ENCODE data around the gene KCNK3. TPM values are rescaled to one million over a fixed set of nuclear protein-coding genes. Genes with fewer than 3 reads are reported as not detected.
"Not testable (repeated sequence)": the region's sequence is repeated elsewhere in the genome, so short reads cannot be mapped to it uniquely, and the experiment has no call there.

The KCNK3 gene
- total RNA-seq, 1 donor from 2014 or later: not detected

GRCh38 chr2:26738481-26738880 is 46.0 kb downstream of the KCNK3 start:
- Mint-ChIP-seq H3K27ac (no peak overlapping the region), H3K9me3 (no peaks in the 10 kb centered on the region), H3K4me3 (no peak overlapping the region), H3K27me3 (ENCODE audit: insufficient read depth) (peaks cover 5% of the 10 kb centered on the region), H3K36me3 (ENCODE audit: low read depth) (no peaks in the 10 kb centered on the region), H3K4me1 (ENCODE audit: low read depth) (no peaks in the 10 kb centered on the region)
- DNase-seq (ENCODE audit: low spot score): no peak
- intact Hi-C loops (cut with micrococcal nuclease): no loop called here

GRCh38 chr2:26739514-26739913 is 47.0 kb downstream of the KCNK3 start:
- intact Hi-C loops (cut with micrococcal nuclease): no loop called here
- Mint-ChIP-seq H3K4me3 (no peak overlapping the region), H3K4me1 (ENCODE audit: low read depth) (no peaks in the 10 kb centered on the region), H3K9me3 (no peaks in the 10 kb centered on the region), H3K36me3 (ENCODE audit: low read depth) (no peaks in the 10 kb centered on the region), H3K27ac (no peak overlapping the region), H3K27me3 (ENCODE audit: insufficient read depth) (peaks cover 2% of the 10 kb centered on the region)
- no peak for DNase-seq (ENCODE audit: low spot score)

GRCh38 chr2:26740346-26740745 is 47.8 kb downstream of the KCNK3 start:
- Mint-ChIP-seq H3K36me3 (ENCODE audit: low read depth) (no peaks in the 10 kb centered on the region), H3K9me3 (no peaks in the 10 kb centered on the region), H3K27me3 (ENCODE audit: insufficient read depth) (peaks cover 2% of the 10 kb centered on the region), H3K4me1 (ENCODE audit: low read depth) (no peaks in the 10 kb centered on the region), H3K27ac (no peak overlapping the region), H3K4me3 (no peak overlapping the region)
- no peak for DNase-seq (ENCODE audit: low spot score)
- intact Hi-C loops (cut with micrococcal nuclease): no loop called here

GRCh38 chr2:26740890-26741302 is 48.4 kb downstream of the KCNK3 start:
- Mint-ChIP-seq H3K4me3 (no peak overlapping the region), H3K4me1 (ENCODE audit: low read depth) (no peaks in the 10 kb centered on the region), H3K27ac (no peak overlapping the region), H3K36me3 (ENCODE audit: low read depth) (no peaks in the 10 kb centered on the region), H3K9me3 (no peaks in the 10 kb centered on the region), H3K27me3 (ENCODE audit: insufficient read depth) (peaks cover 2% of the 10 kb centered on the region)
- intact Hi-C loops (cut with micrococcal nuclease): no loop called here
- DNase-seq (ENCODE audit: low spot score): no peak

GRCh38 chr2:26742048-26742770 is 49.7 kb downstream of the KCNK3 start:
- no peaks in the 10 kb centered on the region for H3K4me1 Mint-ChIP-seq (ENCODE audit: low read depth)
- intact Hi-C loops (cut with micrococcal nuclease): no loop called here
- H3K36me3 Mint-ChIP-seq (ENCODE audit: low read depth): no peaks in the 10 kb centered on the region
- no peaks in the 10 kb centered on the region for H3K9me3 Mint-ChIP-seq
- H3K27me3 Mint-ChIP-seq (ENCODE audit: insufficient read depth): peaks cover 4% of the 10 kb centered on the region
- no peak for DNase-seq (ENCODE audit: low spot score)
- H3K4me3 Mint-ChIP-seq: no peak overlapping the region
- no peak overlapping the region for H3K27ac Mint-ChIP-seq

DNA sequence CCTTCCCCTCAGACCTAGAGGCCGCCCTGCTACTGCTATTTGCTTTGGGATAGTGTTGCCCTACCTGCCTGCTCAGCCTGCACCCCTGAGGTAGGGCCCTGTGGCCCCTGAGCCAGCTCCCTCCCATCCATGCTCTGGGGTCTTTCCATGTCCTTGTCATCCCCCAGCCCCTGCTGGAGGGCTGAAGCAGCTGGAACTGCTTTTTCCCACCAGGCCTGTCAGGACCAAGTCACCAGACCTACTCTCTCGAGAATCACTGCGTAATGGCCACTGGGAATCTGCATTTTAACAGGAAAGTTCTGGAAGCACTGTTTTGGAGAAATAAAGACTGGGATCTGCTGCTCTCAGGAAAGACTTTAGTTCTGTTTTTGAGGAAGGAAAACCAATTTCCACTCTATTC is 51.3 kb downstream of the KCNK3 start:
- Mint-ChIP-seq H3K4me1 (ENCODE audit: low read depth) (no peaks in the 10 kb centered on the region), H3K27ac (no peak overlapping the region), H3K36me3 (ENCODE audit: low read depth) (no peaks in the 10 kb centered on the region), H3K4me3 (no peak overlapping the region), H3K27me3 (ENCODE audit: insufficient read depth) (peaks cover 7% of the 10 kb centered on the region), H3K9me3 (no peaks in the 10 kb centered on the region)
- no peak for DNase-seq (ENCODE audit: low spot score)
- intact Hi-C loops (cut with micrococcal nuclease): no loop called here

DNA sequence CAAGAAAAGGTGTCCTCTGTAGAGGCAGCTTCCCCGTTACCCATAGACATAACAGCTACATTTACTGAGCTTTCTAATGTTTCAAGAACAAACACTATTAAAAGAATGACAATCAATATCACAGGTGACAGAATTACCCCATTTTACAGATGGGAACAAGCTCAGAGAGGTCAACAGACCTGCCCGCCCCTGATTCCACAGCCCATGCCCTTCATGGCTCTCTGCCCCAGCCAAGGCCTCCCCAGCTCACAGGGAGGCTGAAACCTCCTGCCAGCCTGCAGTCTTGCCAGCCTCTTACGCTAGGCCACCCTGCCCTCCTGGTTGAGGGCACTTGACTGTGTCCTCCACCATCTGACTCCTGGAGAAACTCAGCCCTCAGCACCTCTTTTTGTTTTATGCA is 52.4 kb downstream of the KCNK3 start:
- Mint-ChIP-seq H3K4me1 (ENCODE audit: low read depth) (no peaks in the 10 kb centered on the region), H3K27ac (no peak overlapping the region), H3K9me3 (no peaks in the 10 kb centered on the region), H3K36me3 (ENCODE audit: low read depth) (no peaks in the 10 kb centered on the region), H3K4me3 (no peak overlapping the region), H3K27me3 (ENCODE audit: insufficient read depth) (peaks cover 11% of the 10 kb centered on the region)
- DNase-seq (ENCODE audit: low spot score): no peak
- intact Hi-C loops (cut with micrococcal nuclease): loop anchor here (1.0 kb wide), 2 partner anchors 140 to 242 kb away; no protein-coding TSS in a partner anchor

- peaks cover 11% of the 10 kb centered on the region for H3K27me3 Mint-ChIP-seq (ENCODE audit: insufficient read depth)
- H3K4me3 Mint-ChIP-seq: no peak overlapping the region
- intact Hi-C loops (cut with micrococcal nuclease): loop anchor here (1.0 kb wide), 2 partner anchors 140 to 242 kb away; no protein-coding TSS in a partner anchor
- no peaks in the 10 kb centered on the region for H3K9me3 Mint-ChIP-seq
- peak; percentile 61 for DNase-seq (ENCODE audit: low spot score)
- H3K36me3 Mint-ChIP-seq (ENCODE audit: low read depth): no peaks in the 10 kb centered on the region
- H3K4me1 Mint-ChIP-seq (ENCODE audit: low read depth): no peaks in the 10 kb centered on the region
- no peak overlapping the region for H3K27ac Mint-ChIP-seq
Measured at GRCh38 chr2:26745609-26746327, 53.2 kb downstream of the KCNK3 start.

DNA sequence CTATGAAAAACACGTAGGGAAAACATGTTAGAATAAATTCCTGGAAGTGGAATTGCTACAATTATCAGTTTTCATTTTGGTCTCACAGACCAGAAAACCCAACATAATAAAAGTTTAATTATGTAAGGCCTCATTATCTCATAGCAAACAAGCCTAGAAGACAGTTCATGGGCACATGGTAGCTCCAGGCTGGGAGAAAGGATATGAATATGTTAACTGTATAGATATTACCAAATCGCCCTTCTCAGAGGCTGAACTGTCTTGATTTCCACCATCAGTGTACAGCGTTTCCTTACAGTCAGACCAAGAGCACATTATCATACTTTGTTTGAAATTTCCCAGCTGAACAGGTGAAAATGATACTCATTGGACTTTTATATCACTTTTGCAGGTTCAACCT is 54.4 kb downstream of the KCNK3 start:
- no peak overlapping the region for H3K27ac Mint-ChIP-seq
- H3K4me1 Mint-ChIP-seq (ENCODE audit: low read depth): no peaks in the 10 kb centered on the region
- H3K4me3 Mint-ChIP-seq: no peak overlapping the region
- H3K36me3 Mint-ChIP-seq (ENCODE audit: low read depth): no peaks in the 10 kb centered on the region
- no peak for DNase-seq (ENCODE audit: low spot score)
- intact Hi-C loops (cut with micrococcal nuclease): no loop called here
- no peaks in the 10 kb centered on the region for H3K9me3 Mint-ChIP-seq
- peaks cover 11% of the 10 kb centered on the region for H3K27me3 Mint-ChIP-seq (ENCODE audit: insufficient read depth)

DNA sequence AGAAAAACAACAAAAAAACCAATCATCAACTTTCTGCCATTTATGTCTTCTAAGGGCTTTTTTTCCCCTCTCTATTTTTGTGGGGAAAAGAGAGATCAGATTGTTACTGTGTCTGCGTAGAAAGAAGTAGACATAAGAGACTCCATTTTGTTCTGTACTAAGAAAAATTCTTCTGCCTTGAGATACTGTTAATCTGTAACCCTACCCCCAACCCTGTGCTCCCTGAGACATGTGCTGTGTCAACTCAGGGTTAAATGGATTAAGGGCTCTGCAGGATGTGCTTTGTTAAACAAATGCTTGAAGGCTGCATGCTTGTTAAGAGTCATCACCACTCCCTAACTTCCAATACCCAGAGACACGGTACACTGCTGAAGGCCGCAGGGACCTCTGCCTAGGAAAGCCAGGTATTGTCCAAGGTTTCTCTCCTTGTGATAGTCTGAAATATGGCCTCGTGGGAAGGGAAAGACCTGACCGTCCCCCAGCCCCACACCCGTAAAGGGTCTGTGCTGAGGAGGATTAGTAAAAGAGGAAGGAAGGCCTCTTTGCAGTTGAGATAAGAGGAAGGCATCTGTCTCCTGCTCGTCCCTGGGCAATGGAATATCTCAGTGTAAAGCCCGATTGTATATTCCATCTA is 57.4 kb downstream of the KCNK3 start:
- H3K4me1 Mint-ChIP-seq (ENCODE audit: low read depth); DNase-seq (ENCODE audit: low spot score); H3K9me3 Mint-ChIP-seq; intact Hi-C loops (cut with micrococcal nuclease); H3K36me3 Mint-ChIP-seq (ENCODE audit: low read depth); H3K27ac Mint-ChIP-seq; H3K4me3 Mint-ChIP-seq: not testable (repeated sequence)
- peaks cover 20% of the 10 kb centered on the region for H3K27me3 Mint-ChIP-seq (ENCODE audit: insufficient read depth)

DNA sequence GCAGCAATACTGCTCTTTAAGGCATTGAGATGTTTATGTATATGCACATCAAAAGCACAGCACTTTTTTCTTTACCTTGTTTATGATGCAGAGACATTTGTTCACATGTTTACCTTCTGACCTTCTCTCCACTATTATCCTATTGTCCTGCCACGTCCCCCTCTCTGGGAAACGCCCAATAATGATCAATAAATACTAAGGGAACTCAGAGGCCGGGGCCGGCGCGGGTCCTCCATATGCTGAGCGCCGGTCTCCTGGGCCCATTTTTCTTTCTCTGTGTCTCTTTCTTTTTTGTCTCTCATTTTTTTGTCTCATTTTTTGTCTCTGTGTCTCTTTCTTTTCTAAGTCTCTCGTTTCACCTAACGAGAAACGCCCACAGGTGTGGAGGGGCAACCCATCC is 57.9 kb downstream of the KCNK3 start:
- H3K9me3 Mint-ChIP-seq; intact Hi-C loops (cut with micrococcal nuclease); DNase-seq (ENCODE audit: low spot score); H3K36me3 Mint-ChIP-seq (ENCODE audit: low read depth); H3K27ac Mint-ChIP-seq; H3K4me1 Mint-ChIP-seq (ENCODE audit: low read depth); H3K4me3 Mint-ChIP-seq: not testable (repeated sequence)
- H3K27me3 Mint-ChIP-seq (ENCODE audit: insufficient read depth): peaks cover 20% of the 10 kb centered on the region

GRCh38 chr2:26752656-26753055 is 60.1 kb downstream of the KCNK3 start:
- Mint-ChIP-seq H3K9me3 (no peaks in the 10 kb centered on the region), H3K36me3 (ENCODE audit: low read depth) (no peaks in the 10 kb centered on the region), H3K27ac (no peak overlapping the region), H3K4me1 (ENCODE audit: low read depth) (no peaks in the 10 kb centered on the region), H3K27me3 (ENCODE audit: insufficient read depth) (peaks cover 14% of the 10 kb centered on the region), H3K4me3 (no peak overlapping the region)
- intact Hi-C loops (cut with micrococcal nuclease): no loop called here
- DNase-seq (ENCODE audit: low spot score): no peak

GRCh38 chr2:26754539-26754938 is 62.0 kb downstream of the KCNK3 start:
- H3K27me3 Mint-ChIP-seq (ENCODE audit: insufficient read depth): peaks cover 9% of the 10 kb centered on the region
- no peak overlapping the region for H3K27ac Mint-ChIP-seq
- intact Hi-C loops (cut with micrococcal nuclease): no loop called here
- DNase-seq (ENCODE audit: low spot score): no peak
- no peaks in the 10 kb centered on the region for H3K36me3 Mint-ChIP-seq (ENCODE audit: low read depth)
- H3K9me3 Mint-ChIP-seq: no peaks in the 10 kb centered on the region
- H3K4me3 Mint-ChIP-seq: no peak overlapping the region
- no peaks in the 10 kb centered on the region for H3K4me1 Mint-ChIP-seq (ENCODE audit: low read depth)

Data from activated T-helper 1 cell treated with anti-CD3 and anti-CD28 coated beads, Interleukin-12 subunit alpha, Interleukin-12 subunit beta, Interleukin-2, Interleukin-4 antibody, amounts not matched to agents 30 ng/mL and 10 ng/mL and 1 ng/mL, durations not matched to agents 14 hours and 24 hours and 36 hours (primary cell).